Left ventricle myocardium inferior (tissue), 1 donor: ENCODE data around the gene ENAH. TPM values are rescaled to one million over a fixed set of nuclear protein-coding genes. Genes with fewer than 3 reads are reported as not detected.

Experiments
- DNase-seq: peaks from one replicate; pipeline ENCODE4 v3.0.0-alpha.2; 2020
- H3K27ac ChIP-seq: fragments of 200-600 bp; replicated peaks from 2 replicates; pipeline ENCODE4 v1.8.0; 2021
- H3K27me3 ChIP-seq: fragments of 200-600 bp; 2 replicates; pipeline ENCODE4 v1.8.0; 2021; ENCODE audit warnings: low read depth
- H3K36me3 ChIP-seq: fragments of 200-600 bp; 2 replicates; pipeline ENCODE4 v1.8.0; 2021
- H3K4me1 ChIP-seq: fragments of 200-600 bp; 2 replicates; pipeline ENCODE4 v1.8.0; 2021
- H3K4me3 ChIP-seq: fragments of 200-600 bp; 2 replicates; pipeline ENCODE4 v1.8.0; 2021; ENCODE audit warnings: mild to moderate bottlenecking, moderate library complexity
- H3K9me3 ChIP-seq: fragments of 200-600 bp; replicated peaks from 2 replicates; pipeline ENCODE4 v1.8.0; 2021
- CTCF ChIP-seq: fragments of 200-600 bp; IDR thresholded peaks from 2 replicates; pipeline ENCODE4 v1.8.0; 2021; ENCODE audit warnings: antibody characterized with exemption, mild to moderate bottlenecking, borderline replicate concordance
- intact Hi-C: fragments of 100-400 bp; cut with micrococcal nuclease; formaldehyde crosslinking; loops from one replicate; pipeline ENCODE4 v1.11.0; 2022
- total RNA-seq: library from RNA; stranded (reverse); fragmentation: NEBNext Ultra II Directional; extraction: Animal tissue kit (Norgen Biotek cat#: 25700); gene quantifications from one replicate; pipeline ENCODE4 v1.2.1, GENCODE V29; 2021
- donor health status: DM: no; HTN: yes; CAD: no; lungs with severe emphysema.

ENAH gene
- total RNA-seq, 1 donor from 2014 or later: 78.6 TPM

- intact Hi-C loops: loop anchor here (10.0 kb wide), 1 partner anchor 73 kb away; no protein-coding TSS in a partner anchor
- no peak for DNase-seq
- Histone ChIP-seq H3K27me3 (no peaks in the 10 kb centered on the region), H3K4me1 (peaks cover 61% of the 10 kb centered on the region), H3K9me3 (no peaks in the 10 kb centered on the region), H3K4me3 (no peak overlapping the region), H3K36me3 (no peaks in the 10 kb centered on the region), H3K27ac (peak overlapping the region; percentile 18)
- no peak for TF ChIP-seq CTCF
These were observed 39.1 kb upstream of the ENAH start for GRCh38 chr1:225691861-225692516.

- no peak for DNase-seq
- intact Hi-C loops: loop anchor here (10.0 kb wide), 1 partner anchor 73 kb away; no protein-coding TSS in a partner anchor
- H3K4me3 ChIP-seq: no peak overlapping the region
- peak overlapping the region; percentile 10 for H3K27ac ChIP-seq
- peaks cover 56% of the 10 kb centered on the region for H3K4me1 ChIP-seq
- H3K36me3 ChIP-seq: no peaks in the 10 kb centered on the region
- no peaks in the 10 kb centered on the region for H3K9me3 ChIP-seq
- H3K27me3 ChIP-seq: no peaks in the 10 kb centered on the region
- no peak for TF ChIP-seq CTCF
These were observed 38.5 kb upstream of the ENAH start for GRCh38 chr1:225691377-225691776.

- Histone ChIP-seq H3K36me3 (no peaks in the 10 kb centered on the region), H3K27me3 (no peaks in the 10 kb centered on the region), H3K9me3 (no peaks in the 10 kb centered on the region), H3K4me1 (peaks cover 43% of the 10 kb centered on the region), H3K27ac (no peak overlapping the region), H3K4me3 (no peak overlapping the region)
- DNase-seq: no peak
- intact Hi-C loops: loop anchor here (10.0 kb wide), 1 partner anchor 75 kb away; no protein-coding TSS in a partner anchor
- TF ChIP-seq CTCF: no peak
These were observed 37.0 kb upstream of the ENAH start for GRCh38 chr1:225689882-225690459.

- no peak overlapping the region for H3K4me3 ChIP-seq
- H3K27ac ChIP-seq: no peak overlapping the region
- H3K36me3 ChIP-seq: no peaks in the 10 kb centered on the region
- H3K9me3 ChIP-seq: no peaks in the 10 kb centered on the region
- H3K4me1 ChIP-seq: peaks cover 27% of the 10 kb centered on the region
- intact Hi-C loops: no loop called here
- DNase-seq: no peak
- H3K27me3 ChIP-seq: no peaks in the 10 kb centered on the region
- TF ChIP-seq CTCF: no peak
These were observed 35.4 kb upstream of the ENAH start for GRCh38 chr1:225688345-225688744.

GRCh38 chr1:225685476-225686176 is 32.7 kb upstream of the ENAH start:
- intact Hi-C loops: no loop called here
- DNase-seq: no peak
- no peaks in the 10 kb centered on the region for H3K36me3 ChIP-seq
- H3K4me3 ChIP-seq: no peak overlapping the region
- H3K27ac ChIP-seq: no peak overlapping the region
- no peaks in the 10 kb centered on the region for H3K27me3 ChIP-seq
- TF ChIP-seq CTCF: no peak
- no peaks in the 10 kb centered on the region for H3K4me1 ChIP-seq
- no peaks in the 10 kb centered on the region for H3K9me3 ChIP-seq
